ENCODE data around the gene FXYD1.

DNA sequence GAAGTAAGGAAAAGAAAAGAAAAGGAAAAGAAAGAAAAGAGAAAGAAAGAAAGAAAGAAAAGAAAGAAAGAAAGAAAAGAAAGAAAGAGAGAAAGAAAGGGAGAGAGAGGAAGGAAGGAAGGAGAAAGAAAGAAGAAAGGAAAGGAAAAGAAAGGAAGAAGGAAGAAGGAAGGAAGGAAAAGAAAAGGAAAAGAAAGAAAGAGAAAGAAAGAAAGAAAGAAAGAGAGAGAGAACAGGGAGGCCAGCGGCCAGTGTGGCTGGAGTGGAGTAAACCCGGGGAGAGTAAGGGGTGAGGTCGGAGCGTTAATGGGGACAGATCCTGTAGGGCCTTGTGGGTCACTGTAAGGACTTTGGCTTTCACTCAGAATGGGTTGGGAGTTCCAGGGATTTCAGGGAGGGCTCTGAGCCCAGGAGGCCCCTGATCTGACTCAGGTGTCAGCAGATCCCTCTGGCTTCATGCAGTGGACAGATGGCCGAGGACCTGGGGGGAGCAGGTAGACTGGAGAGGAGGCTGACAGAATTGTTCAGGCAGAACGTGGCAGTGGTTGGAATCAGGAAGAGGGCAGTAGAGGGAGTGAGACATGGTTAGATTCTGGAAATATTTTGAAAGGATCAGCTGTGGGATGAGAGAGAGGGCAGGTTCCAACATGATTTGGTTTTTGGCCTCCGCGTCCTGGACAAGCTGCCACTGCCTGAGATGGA lies 42.8 kb upstream of the FXYD1 start:
- TF ChIP-seq, protein P1, sequence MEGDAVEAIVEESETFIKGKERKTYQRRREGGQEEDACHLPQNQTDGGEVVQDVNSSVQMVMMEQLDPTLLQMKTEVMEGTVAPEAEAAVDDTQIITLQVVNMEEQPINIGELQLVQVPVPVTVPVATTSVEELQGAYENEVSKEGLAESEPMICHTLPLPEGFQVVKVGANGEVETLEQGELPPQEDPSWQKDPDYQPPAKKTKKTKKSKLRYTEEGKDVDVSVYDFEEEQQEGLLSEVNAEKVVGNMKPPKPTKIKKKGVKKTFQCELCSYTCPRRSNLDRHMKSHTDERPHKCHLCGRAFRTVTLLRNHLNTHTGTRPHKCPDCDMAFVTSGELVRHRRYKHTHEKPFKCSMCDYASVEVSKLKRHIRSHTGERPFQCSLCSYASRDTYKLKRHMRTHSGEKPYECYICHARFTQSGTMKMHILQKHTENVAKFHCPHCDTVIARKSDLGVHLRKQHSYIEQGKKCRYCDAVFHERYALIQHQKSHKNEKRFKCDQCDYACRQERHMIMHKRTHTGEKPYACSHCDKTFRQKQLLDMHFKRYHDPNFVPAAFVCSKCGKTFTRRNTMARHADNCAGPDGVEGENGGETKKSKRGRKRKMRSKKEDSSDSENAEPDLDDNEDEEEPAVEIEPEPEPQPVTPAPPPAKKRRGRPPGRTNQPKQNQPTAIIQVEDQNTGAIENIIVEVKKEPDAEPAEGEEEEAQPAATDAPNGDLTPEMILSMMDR (IDR thresholded peaks at IDR 0.05), result no peak
- no peak for TF ChIP-seq ZFX (IDR thresholded peaks at IDR 0.05; ENCODE audit: borderline replicate concordance)

Data from 22Rv1 (cell line).